GM12878 (cell line): ENCODE results near the gene SNX13. TPM values are rescaled to one million over a fixed set of nuclear protein-coding genes. Genes with fewer than 3 reads are reported as not detected.

Experiments
- ATAC-seq: fragments of 200-7000 bp; cut with Tn5 transposase; 3 replicates; pipeline ENCODE4 v1.9.1; 2020; ENCODE audit warnings: mild to moderate bottlenecking, moderate library complexity
- BruUV-seq: library from RNA; stranded (reverse); fragments of 400-500 nt; replicated peaks from 2 replicates; lab custom pipeline; 2021; lab: Mats Ljungman, UMichigan
- CTCF ChIA-PET: fragments of 300-600 bp; sonication (Branson Sonifier 250); formaldehyde crosslinking; extraction: SDS; loops from one replicate; lab custom pipeline; 2021; ENCODE audit warnings: inconsistent platforms; lab: Yijun Ruan, JAX
- POLR2A ChIA-PET: fragments of 350-600 bp; formaldehyde crosslinking; extraction: SDS; loops from one replicate; lab custom pipeline; 2021; ENCODE audit warnings: inconsistent platforms; lab: Charles Lee
- RAD21 ChIA-PET: fragments of 300-600 bp; sonication (Branson Sonifier 250); formaldehyde crosslinking; loops from one replicate; lab custom pipeline; 2023; ENCODE audit warnings: antibody characterized with exemption; ENCODE audit not compliant: unreplicated experiment; lab: Charles Lee
- SMC1A ChIA-PET: fragments of 300-600 bp; sonication (Branson Sonifier 250); formaldehyde crosslinking; loops from one replicate; lab custom pipeline; 2023; ENCODE audit not compliant: unreplicated experiment, uncharacterized antibody; lab: Charles Lee
- DNase-seq: peaks from one replicate; pipeline ENCODE4 v3.0.0-alpha.2; 2011; ENCODE audit warnings: low read depth, low spot score
- FAIRE-seq: peaks from 3 replicates; lab custom pipeline; 2011; peaks lifted over from hg19 to GRCh38; lab: Jason Lieb, UNC
- H2AFZ ChIP-seq: 2 replicates; pipeline ENCODE4 v1.6.0; 2011; ENCODE audit warnings: low read depth, low read length, control low read depth; ENCODE audit not compliant: control insufficient read depth
- H3K27ac ChIP-seq: 2 replicates; pipeline ENCODE4 v1.5.1; 2011; ENCODE audit warnings: control low read depth; ENCODE audit not compliant: control insufficient read depth, insufficient read depth
- H3K27me3 ChIP-seq, 2 experiments: replicated peaks in 1 of 2; 2 replicates each; pipeline versions ENCODE4 v1.6.0 to v1.6.1; 2011; ENCODE audit warnings: low read length in 1 of 2; ENCODE audit not compliant: control insufficient read depth in 2 of 2, insufficient read depth in 2 of 2
- H3K36me3 ChIP-seq, 2 experiments: 2 replicates each; pipeline ENCODE4 v1.5.1; 2011; ENCODE audit warnings: low read length in 1 of 2; ENCODE audit not compliant: control insufficient read depth in 2 of 2, insufficient read depth in 2 of 2
- H3K4me1 ChIP-seq: 2 replicates; pipeline ENCODE4 v1.6.1; 2011; ENCODE audit warnings: mild to moderate bottlenecking, low read length, moderate library complexity, mixed read lengths; ENCODE audit not compliant: control insufficient read depth, insufficient read depth
- H3K4me2 ChIP-seq: 2 replicates; pipeline ENCODE4 v1.6.0; 2011; ENCODE audit warnings: control low read depth; ENCODE audit not compliant: control insufficient read depth, insufficient read depth
- H3K4me3 ChIP-seq: fragments of 200-600 bp; sonication (generic); 2 replicates; pipeline ENCODE4 v1.5.1; 2016
- H3K79me2 ChIP-seq: 2 replicates; pipeline ENCODE4 v1.6.0; 2011; ENCODE audit warnings: low read length; ENCODE audit not compliant: control insufficient read depth, insufficient read depth
- H3K9ac ChIP-seq: 2 replicates; pipeline ENCODE4 v1.8.0; 2011; ENCODE audit warnings: low read length, control low read depth, mixed read lengths; ENCODE audit not compliant: control insufficient read depth, insufficient read depth
- H3K9me3 ChIP-seq: replicated peaks from 3 replicates; pipeline ENCODE4 v1.5.1; 2011; ENCODE audit warnings: mild to moderate bottlenecking, low read length; ENCODE audit not compliant: control insufficient read depth, insufficient read depth
- H4K20me1 ChIP-seq: 2 replicates; pipeline ENCODE4 v1.6.0; 2011; ENCODE audit not compliant: control insufficient read depth, insufficient read depth
- CEBPB ChIP-seq, 2 experiments: fragments of 150-350 bp in 1 of 2; IDR thresholded peaks; 2 replicates each; pipeline ENCODE4 v1.6.1; 2012 to 2014; ENCODE audit warnings: low read depth in 2 of 2, low read length in 2 of 2, borderline replicate concordance in 1 of 2, inconsistent platforms in 1 of 2
- FOXM1 ChIP-seq: IDR thresholded peaks from 2 replicates; pipeline ENCODE4 v1.6.1; 2012; ENCODE audit warnings: low read depth, mild to moderate bottlenecking, inconsistent platforms, low read length, moderate library complexity
- JUND ChIP-seq: IDR thresholded peaks from 2 replicates; pipeline ENCODE4 v1.6.1; 2012; ENCODE audit warnings: low read depth, mild to moderate bottlenecking, low read length, improper control_type of control experiment, moderate library complexity
- KLF5 ChIP-seq: fragments of 450-650 bp; IDR thresholded peaks from 2 replicates; pipeline ENCODE4 v1.6.1; 2014; ENCODE audit warnings: mild to moderate bottlenecking; ENCODE audit not compliant: partially characterized antibody
- MTA3 ChIP-seq: IDR thresholded peaks from 2 replicates; pipeline ENCODE4 v1.6.1; 2012; ENCODE audit warnings: low read length, inconsistent platforms, borderline replicate concordance
- MXI1 ChIP-seq: fragments of 150-350 bp; IDR thresholded peaks from 2 replicates; pipeline ENCODE4 v1.6.1; 2011; ENCODE audit warnings: low read depth, mild to moderate bottlenecking, inconsistent platforms, low read length, improper control_type of control experiment
- NBN ChIP-seq: fragments of 450-650 bp; IDR thresholded peaks from 2 replicates; pipeline ENCODE4 v1.6.1; 2016
- PAX5 ChIP-seq: IDR thresholded peaks from 2 replicates; pipeline ENCODE4 v1.6.1; 2011; ENCODE audit warnings: low read depth, low read length, borderline replicate concordance
- PML ChIP-seq: IDR thresholded peaks from 2 replicates; pipeline ENCODE4 v1.6.1; 2012; ENCODE audit warnings: low read length, inconsistent platforms
- RCOR1 ChIP-seq: conservative IDR thresholded peaks from 2 replicates; pipeline ENCODE4 v1.6.1; 2012; ENCODE audit warnings: low read depth, low read length, improper control_type of control experiment
- SMAD5 ChIP-seq: IDR thresholded peaks from 2 replicates; pipeline ENCODE4 v1.6.1; 2016; ENCODE audit warnings: antibody characterized with exemption, low read depth
- ZNF384 ChIP-seq: IDR thresholded peaks from 2 replicates; pipeline ENCODE4 v1.6.1; 2012; ENCODE audit warnings: low read depth, mild to moderate bottlenecking, low read length, improper control_type of control experiment, borderline replicate concordance
- WGBS: methylation state at CpG from one replicate; pipeline ENCODE4 v1.1.6; 2016; ENCODE audit warnings: low lambda C conversion rate; ENCODE audit not compliant: insufficient replicate concordance, insufficient coverage; ENCODE audit errors: missing lambda C conversion rate; 5-methylcytosine and 5-hydroxymethylcytosine counted together
- in situ Hi-C: fragments of 300-500 bp; cut with MboI; formaldehyde crosslinking; loops from 9 replicates; pipeline ENCODE4 v1.14.3; 2018; ENCODE audit warnings: mixed read lengths
- intact Hi-C: fragments of 100-400 bp; cut with micrococcal nuclease; formaldehyde crosslinking; loops from one replicate; pipeline ENCODE4 v1.14.2; 2022; ENCODE audit not compliant: unreplicated experiment
- polyA plus RNA-seq, 11 experiments: library from polyadenylated mRNA; depleted of rRNA in 4 of 11; unstranded in 6 of 11; stranded (reverse) in 5 of 11; fragments of >200 nt; fragmentation: Nextera tagmentation in 4 of 11; fragmentation: Illumina TruSeq in 1 of 11; extraction: Ambion mirVana in 4 of 11; extraction: Trizol in 1 of 11; gene quantifications; 1 replicate in 1 of 11; 2 replicates in 10 of 11; pipeline versions ENCODE4 v1.2.1 to v1.2.3, GENCODE V29; 2011 to 2016; ENCODE audit warnings: inconsistent platforms in 2 of 11, missing spikeins in 2 of 11, low read depth in 1 of 11
- total RNA-seq, 4 experiments: library from RNA; depleted of rRNA in 3 of 4; stranded (reverse); fragments of >200 nt in 3 of 4; fragmentation: Illumina TruSeq in 1 of 4; extraction: Trizol in 1 of 4; gene quantifications; 2 replicates each; pipeline versions ENCODE4 v1.2.1 to v1.2.3, GENCODE V29; 2013 to 2021
- TF ChIP-seq, protein P1 (sequence below): fragments of 150-350 bp; IDR thresholded peaks from 2 replicates; pipeline ENCODE4 v1.6.1; 2016; ENCODE audit warnings: low read depth, low read length
- TF ChIP-seq, protein P2 (sequence below): IDR thresholded peaks from 2 replicates; pipeline ENCODE4 v1.6.1; 2012; ENCODE audit warnings: improper control_type of control experiment, low read depth, low read length; ENCODE audit not compliant: insufficient replicate concordance
- TF ChIP-seq, protein P3 (sequence below): fragments of 450-650 bp; IDR thresholded peaks from 2 replicates; pipeline ENCODE4 v1.6.1; 2016; ENCODE audit warnings: mild to moderate bottlenecking
- TF ChIP-seq, protein P4 (sequence below): IDR thresholded peaks from 2 replicates; pipeline ENCODE4 v1.6.1; 2012; ENCODE audit warnings: low read depth, low read length, improper control_type of control experiment

The SNX13 gene
- total and polyA plus RNA-seq, 10 of the 15 experiments (the other 5 are each of a cell fraction or from before 2014, with no cell fraction given): 2.2 to 17.1 (median 11.9) TPM

DNA sequence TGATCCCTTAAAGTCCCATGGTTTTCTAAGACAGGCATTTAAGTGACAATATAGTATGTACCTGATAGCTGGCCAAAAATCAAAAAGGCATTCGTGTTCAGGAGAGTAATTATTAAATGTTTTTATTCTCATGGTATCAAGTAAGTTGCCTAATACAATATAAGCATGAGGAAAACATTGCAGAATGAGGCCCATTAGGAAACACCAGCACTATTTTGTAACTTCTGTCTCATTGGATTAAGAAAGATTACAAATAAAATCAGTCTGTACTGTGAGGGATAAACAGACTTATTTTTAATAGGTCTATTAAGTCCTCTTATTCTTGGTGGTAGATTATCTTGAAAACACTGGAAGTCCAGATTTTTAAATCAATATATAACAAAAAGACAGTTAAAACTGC, 110.1 kb downstream of the SNX13 start:
- H3K9ac ChIP-seq: no peak overlapping the region
- intact Hi-C loops: no loop called here
- H4K20me1 ChIP-seq: no peaks in the 10 kb centered on the region
- H3K36me3 ChIP-seq: no peaks in the 10 kb centered on the region
- H3K27me3 ChIP-seq: no peaks in the 10 kb centered on the region
- no peaks in the 10 kb centered on the region for H3K4me1 ChIP-seq
- no peak overlapping the region for H3K4me2 ChIP-seq
- no peak overlapping the region for H3K27ac ChIP-seq
- no peaks in the 10 kb centered on the region for H3K79me2 ChIP-seq
- RAD21 ChIA-PET: interaction anchor here (0.7 kb wide), 1 partner anchor 12 kb away, joined by 3 read pairs; no protein-coding TSS in a partner anchor
- TF ChIP-seq SMAD5 (no peak), PML (no peak), PAX5 (no peak), NBN (no peak), FOXM1 (no peak), KLF5 (no peak), MXI1 (no peak), MTA3 (no peak), RCOR1 (no peak), ZNF384 (no peak), JUND (no peak), CEBPB (IDR thresholded peaks at IDR 0.05; ENCODE audit: borderline replicate concordance in 1 of 2, low read depth in 2 of 2, low read length in 2 of 2) (no peak)
- TF ChIP-seq, protein P1, sequence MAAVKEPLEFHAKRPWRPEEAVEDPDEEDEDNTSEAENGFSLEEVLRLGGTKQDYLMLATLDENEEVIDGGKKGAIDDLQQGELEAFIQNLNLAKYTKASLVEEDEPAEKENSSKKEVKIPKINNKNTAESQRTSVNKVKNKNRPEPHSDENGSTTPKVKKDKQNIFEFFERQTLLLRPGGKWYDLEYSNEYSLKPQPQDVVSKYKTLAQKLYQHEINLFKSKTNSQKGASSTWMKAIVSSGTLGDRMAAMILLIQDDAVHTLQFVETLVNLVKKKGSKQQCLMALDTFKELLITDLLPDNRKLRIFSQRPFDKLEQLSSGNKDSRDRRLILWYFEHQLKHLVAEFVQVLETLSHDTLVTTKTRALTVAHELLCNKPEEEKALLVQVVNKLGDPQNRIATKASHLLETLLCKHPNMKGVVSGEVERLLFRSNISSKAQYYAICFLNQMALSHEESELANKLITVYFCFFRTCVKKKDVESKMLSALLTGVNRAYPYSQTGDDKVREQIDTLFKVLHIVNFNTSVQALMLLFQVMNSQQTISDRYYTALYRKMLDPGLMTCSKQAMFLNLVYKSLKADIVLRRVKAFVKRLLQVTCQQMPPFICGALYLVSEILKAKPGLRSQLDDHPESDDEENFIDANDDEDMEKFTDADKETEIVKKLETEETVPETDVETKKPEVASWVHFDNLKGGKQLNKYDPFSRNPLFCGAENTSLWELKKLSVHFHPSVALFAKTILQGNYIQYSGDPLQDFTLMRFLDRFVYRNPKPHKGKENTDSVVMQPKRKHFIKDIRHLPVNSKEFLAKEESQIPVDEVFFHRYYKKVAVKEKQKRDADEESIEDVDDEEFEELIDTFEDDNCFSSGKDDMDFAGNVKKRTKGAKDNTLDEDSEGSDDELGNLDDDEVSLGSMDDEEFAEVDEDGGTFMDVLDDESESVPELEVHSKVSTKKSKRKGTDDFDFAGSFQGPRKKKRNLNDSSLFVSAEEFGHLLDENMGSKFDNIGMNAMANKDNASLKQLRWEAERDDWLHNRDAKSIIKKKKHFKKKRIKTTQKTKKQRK: no peak
- TF ChIP-seq, protein P2, sequence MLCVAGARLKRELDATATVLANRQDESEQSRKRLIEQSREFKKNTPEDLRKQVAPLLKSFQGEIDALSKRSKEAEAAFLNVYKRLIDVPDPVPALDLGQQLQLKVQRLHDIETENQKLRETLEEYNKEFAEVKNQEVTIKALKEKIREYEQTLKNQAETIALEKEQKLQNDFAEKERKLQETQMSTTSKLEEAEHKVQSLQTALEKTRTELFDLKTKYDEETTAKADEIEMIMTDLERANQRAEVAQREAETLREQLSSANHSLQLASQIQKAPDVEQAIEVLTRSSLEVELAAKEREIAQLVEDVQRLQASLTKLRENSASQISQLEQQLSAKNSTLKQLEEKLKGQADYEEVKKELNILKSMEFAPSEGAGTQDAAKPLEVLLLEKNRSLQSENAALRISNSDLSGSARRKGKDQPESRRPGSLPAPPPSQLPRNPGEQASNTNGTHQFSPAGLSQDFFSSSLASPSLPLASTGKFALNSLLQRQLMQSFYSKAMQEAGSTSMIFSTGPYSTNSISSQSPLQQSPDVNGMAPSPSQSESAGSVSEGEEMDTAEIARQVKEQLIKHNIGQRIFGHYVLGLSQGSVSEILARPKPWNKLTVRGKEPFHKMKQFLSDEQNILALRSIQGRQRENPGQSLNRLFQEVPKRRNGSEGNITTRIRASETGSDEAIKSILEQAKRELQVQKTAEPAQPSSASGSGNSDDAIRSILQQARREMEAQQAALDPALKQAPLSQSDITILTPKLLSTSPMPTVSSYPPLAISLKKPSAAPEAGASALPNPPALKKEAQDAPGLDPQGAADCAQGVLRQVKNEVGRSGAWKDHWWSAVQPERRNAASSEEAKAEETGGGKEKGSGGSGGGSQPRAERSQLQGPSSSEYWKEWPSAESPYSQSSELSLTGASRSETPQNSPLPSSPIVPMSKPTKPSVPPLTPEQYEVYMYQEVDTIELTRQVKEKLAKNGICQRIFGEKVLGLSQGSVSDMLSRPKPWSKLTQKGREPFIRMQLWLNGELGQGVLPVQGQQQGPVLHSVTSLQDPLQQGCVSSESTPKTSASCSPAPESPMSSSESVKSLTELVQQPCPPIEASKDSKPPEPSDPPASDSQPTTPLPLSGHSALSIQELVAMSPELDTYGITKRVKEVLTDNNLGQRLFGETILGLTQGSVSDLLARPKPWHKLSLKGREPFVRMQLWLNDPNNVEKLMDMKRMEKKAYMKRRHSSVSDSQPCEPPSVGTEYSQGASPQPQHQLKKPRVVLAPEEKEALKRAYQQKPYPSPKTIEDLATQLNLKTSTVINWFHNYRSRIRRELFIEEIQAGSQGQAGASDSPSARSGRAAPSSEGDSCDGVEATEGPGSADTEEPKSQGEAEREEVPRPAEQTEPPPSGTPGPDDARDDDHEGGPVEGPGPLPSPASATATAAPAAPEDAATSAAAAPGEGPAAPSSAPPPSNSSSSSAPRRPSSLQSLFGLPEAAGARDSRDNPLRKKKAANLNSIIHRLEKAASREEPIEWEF: no peak
- TF ChIP-seq, protein P3, sequence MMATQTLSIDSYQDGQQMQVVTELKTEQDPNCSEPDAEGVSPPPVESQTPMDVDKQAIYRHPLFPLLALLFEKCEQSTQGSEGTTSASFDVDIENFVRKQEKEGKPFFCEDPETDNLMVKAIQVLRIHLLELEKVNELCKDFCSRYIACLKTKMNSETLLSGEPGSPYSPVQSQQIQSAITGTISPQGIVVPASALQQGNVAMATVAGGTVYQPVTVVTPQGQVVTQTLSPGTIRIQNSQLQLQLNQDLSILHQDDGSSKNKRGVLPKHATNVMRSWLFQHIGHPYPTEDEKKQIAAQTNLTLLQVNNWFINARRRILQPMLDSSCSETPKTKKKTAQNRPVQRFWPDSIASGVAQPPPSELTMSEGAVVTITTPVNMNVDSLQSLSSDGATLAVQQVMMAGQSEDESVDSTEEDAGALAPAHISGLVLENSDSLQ: no peak
- TF ChIP-seq, protein P4, sequence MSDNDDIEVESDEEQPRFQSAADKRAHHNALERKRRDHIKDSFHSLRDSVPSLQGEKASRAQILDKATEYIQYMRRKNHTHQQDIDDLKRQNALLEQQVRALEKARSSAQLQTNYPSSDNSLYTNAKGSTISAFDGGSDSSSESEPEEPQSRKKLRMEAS: no peak
- TF ChIP-seq, all 136 proteins: peak for 0
- ChIA-PET SMC1A (no interaction called here), CTCF (no interaction called here), POLR2A (no interaction called here)
- 100% methylated on average over 1 of the region's 1 CpG for WGBS
- DNase-seq (no peak), FAIRE-seq (no peak), ATAC-seq (no peak)
- H3K4me3 ChIP-seq: no peak overlapping the region
- no peaks in the 10 kb centered on the region for H3K9me3 ChIP-seq
- H2AFZ ChIP-seq: no peak overlapping the region
- no TSS peak for BruUV-seq
- in situ Hi-C loops: no loop called here
